Measurements from ENCODE around the gene PDE6H. TPM values are rescaled to one million over a fixed set of nuclear protein-coding genes. Genes with fewer than 3 reads are reported as not detected.

PDE6H gene
- total RNA-seq, 1 experiment from 2014 or later = not detected

DNA sequence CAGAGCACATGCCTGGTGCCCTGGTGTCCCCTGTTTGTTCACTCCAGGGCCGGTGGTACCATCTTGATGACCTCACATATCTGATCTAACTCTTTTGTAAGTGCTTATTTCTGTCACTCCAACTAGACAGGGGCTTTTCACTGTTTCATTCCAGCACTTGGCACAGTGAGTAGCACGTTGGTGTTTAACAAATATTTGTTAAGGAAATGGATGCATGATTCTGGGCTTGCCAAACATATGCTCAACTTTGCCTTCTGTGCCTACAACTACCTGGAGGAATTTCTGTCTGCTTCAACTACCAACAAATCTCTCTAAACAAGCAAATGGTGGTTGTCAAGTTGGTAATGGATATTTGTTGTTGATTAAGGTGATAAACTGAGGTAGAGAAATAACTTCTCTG, 31.6 kb downstream of the PDE6H start:
- intact Hi-C loops (cut with micrococcal nuclease; ENCODE audit: unreplicated experiment) = no loop called here
- no peak for TF ChIP-seq SIN3A (IDR thresholded peaks at IDR 0.05; ENCODE audit: borderline replicate concordance, insufficient read depth, low read depth, low read length)
- no peak for TF ChIP-seq REST (IDR thresholded peaks at IDR 0.05; ENCODE audit: insufficient read depth in 1 of 2, low read depth in 2 of 2, low read length in 1 of 2)
- no peak for TF ChIP-seq POLR2AphosphoS5 (IDR thresholded peaks at IDR 0.05; ENCODE audit: low read depth, low read length)
- no peak for TF ChIP-seq TCF7L2 (IDR thresholded peaks at IDR 0.05; ENCODE audit: low read depth, low read length)
- TF ChIP-seq, protein P1, sequence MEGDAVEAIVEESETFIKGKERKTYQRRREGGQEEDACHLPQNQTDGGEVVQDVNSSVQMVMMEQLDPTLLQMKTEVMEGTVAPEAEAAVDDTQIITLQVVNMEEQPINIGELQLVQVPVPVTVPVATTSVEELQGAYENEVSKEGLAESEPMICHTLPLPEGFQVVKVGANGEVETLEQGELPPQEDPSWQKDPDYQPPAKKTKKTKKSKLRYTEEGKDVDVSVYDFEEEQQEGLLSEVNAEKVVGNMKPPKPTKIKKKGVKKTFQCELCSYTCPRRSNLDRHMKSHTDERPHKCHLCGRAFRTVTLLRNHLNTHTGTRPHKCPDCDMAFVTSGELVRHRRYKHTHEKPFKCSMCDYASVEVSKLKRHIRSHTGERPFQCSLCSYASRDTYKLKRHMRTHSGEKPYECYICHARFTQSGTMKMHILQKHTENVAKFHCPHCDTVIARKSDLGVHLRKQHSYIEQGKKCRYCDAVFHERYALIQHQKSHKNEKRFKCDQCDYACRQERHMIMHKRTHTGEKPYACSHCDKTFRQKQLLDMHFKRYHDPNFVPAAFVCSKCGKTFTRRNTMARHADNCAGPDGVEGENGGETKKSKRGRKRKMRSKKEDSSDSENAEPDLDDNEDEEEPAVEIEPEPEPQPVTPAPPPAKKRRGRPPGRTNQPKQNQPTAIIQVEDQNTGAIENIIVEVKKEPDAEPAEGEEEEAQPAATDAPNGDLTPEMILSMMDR (IDR thresholded peaks at IDR 0.05) = no peak
- no TSS peak for BruUV-seq (replicated peaks)

DNA sequence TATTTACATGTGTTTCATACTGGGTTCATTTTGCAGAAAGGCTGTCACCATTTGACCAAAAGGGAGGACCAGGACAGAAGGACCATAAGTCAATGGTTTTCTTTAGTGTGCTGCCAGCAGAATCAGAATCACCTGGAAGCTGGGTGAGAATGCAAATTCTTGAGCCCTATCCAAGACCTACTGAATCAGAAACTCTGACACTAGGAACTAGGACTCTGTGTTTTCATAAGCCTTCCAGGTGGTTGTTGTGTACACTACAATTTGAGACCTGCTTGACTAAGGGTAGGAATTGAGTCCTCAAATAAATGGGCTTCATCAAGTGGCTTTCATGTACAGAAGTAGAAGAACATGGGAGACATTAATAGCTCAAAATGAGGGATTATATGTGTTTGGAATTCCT, 32.2 kb downstream of the PDE6H start:
- POLR2A ChIA-PET = no interaction called here
- H3K36me3 ChIP-seq (ENCODE audit: control insufficient read depth, insufficient read depth, low read length) = no peaks in the 10 kb centered on the region
- in situ Hi-C loops (cut with HindIII; ENCODE audit: low pct_unique_long_range_greater_than_20kb, low sequenced_read_pairs) (no loop called here), intact Hi-C loops (cut with micrococcal nuclease; ENCODE audit: unreplicated experiment) (no loop called here)
- CTCF ChIA-PET = no interaction called here
- H3K27me3 ChIP-seq (ENCODE audit: control insufficient read depth, insufficient read depth, low read length) = peaks cover 8% of the 10 kb centered on the region
- ATAC-seq = no peak
- H3K4me1 ChIP-seq (ENCODE audit: control insufficient read depth, insufficient read depth, low read length) = no peaks in the 10 kb centered on the region
- no peak overlapping the region for H3K4me3 ChIP-seq (ENCODE audit: low read depth in 2 of 2, low read length in 2 of 2)
- DNase-seq (ENCODE audit: low read depth, low spot score) = no peak
- no peak for TF ChIP-seq POLR2AphosphoS5 (IDR thresholded peaks at IDR 0.05; ENCODE audit: low read depth, low read length)
- no peak overlapping the region for H3K27ac ChIP-seq (ENCODE audit: low read length)
- no TSS peak for BruUV-seq (replicated peaks)
- no peaks in the 10 kb centered on the region for H3K9me3 ChIP-seq (ENCODE audit: control insufficient read depth, insufficient read depth, low read depth, low read length)

More for the DNA sequence above, 31.6 kb downstream of the PDE6H start:
- H3K36me3 ChIP-seq (ENCODE audit: control insufficient read depth, insufficient read depth, low read length) = no peaks in the 10 kb centered on the region
- DNase-seq (ENCODE audit: low read depth, low spot score) (no peak), ATAC-seq (no peak)
- ChIA-PET CTCF (no interaction called here), POLR2A (no interaction called here)
- no peaks in the 10 kb centered on the region for H3K9me3 ChIP-seq (ENCODE audit: control insufficient read depth, insufficient read depth, low read depth, low read length)
- peaks cover 8% of the 10 kb centered on the region for H3K27me3 ChIP-seq (ENCODE audit: control insufficient read depth, insufficient read depth, low read length)
- in situ Hi-C loops (cut with HindIII; ENCODE audit: low pct_unique_long_range_greater_than_20kb, low sequenced_read_pairs) = no loop called here
- H3K4me1 ChIP-seq (ENCODE audit: control insufficient read depth, insufficient read depth, low read length) = no peaks in the 10 kb centered on the region
- no peak overlapping the region for H3K27ac ChIP-seq (ENCODE audit: low read length)
- H3K4me3 ChIP-seq (ENCODE audit: low read depth in 2 of 2, low read length in 2 of 2) = no peak overlapping the region

DNA sequence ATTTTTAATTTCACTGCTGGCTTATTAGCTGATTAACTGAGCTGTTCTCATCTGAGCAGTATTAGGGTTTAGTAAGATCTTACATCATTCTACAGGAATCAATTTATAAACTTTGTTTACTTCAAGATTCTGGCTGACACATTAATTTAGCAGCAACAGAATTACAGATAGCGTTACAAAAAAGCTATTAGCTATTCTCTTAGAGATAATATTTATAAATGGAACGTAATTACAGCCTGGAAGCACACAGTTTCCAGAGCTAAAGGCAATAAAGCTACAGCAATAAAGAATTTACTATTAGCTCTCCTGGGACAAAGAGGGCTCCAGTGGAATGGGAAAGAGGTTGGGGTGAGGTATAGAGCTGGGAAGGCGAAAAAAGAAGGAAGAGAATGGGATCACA, 34.7 kb downstream of the PDE6H start:
- no peaks in the 10 kb centered on the region for H3K4me1 ChIP-seq (ENCODE audit: control insufficient read depth, insufficient read depth, low read length)
- no peaks in the 10 kb centered on the region for H3K9me3 ChIP-seq (ENCODE audit: control insufficient read depth, insufficient read depth, low read depth, low read length)
- ChIA-PET CTCF (no interaction called here), POLR2A (no interaction called here)
- ATAC-seq = no peak
- DNase-seq (ENCODE audit: low read depth, low spot score) = no peak
- no peak overlapping the region for H3K4me3 ChIP-seq (ENCODE audit: low read depth in 2 of 2, low read length in 2 of 2)
- peaks cover 8% of the 10 kb centered on the region; the same call in 1 of the 2 replicates for H3K27me3 ChIP-seq (ENCODE audit: control insufficient read depth, insufficient read depth, low read length)
- BruUV-seq (replicated peaks) = no TSS peak
- intact Hi-C loops (cut with micrococcal nuclease; ENCODE audit: unreplicated experiment) = no loop called here
- H3K36me3 ChIP-seq (ENCODE audit: control insufficient read depth, insufficient read depth, low read length) = no peaks in the 10 kb centered on the region
- in situ Hi-C loops (cut with HindIII; ENCODE audit: low pct_unique_long_range_greater_than_20kb, low sequenced_read_pairs) = no loop called here
- H3K27ac ChIP-seq (ENCODE audit: low read length) = no peak overlapping the region
- TF ChIP-seq, protein P1 (IDR thresholded peaks at IDR 0.05) = no peak
